RWPE2 (cell line): ENCODE measurements around the gene NAT10.
"Not testable (repeated sequence)": the region's sequence is repeated elsewhere in the genome, so short reads cannot be mapped to it uniquely, and the experiment has no call there.

Source experiments
- ATAC-seq: fragments of 200-7000 bp; cut with Tn5 transposase; 3 replicates; pipeline ENCODE4 v1.9.1; 2021; ENCODE audit warnings: low read depth
- DNase-seq: peaks from one replicate; pipeline ENCODE4 v3.0.0-alpha.2; 2020; ENCODE audit warnings: low spot score
- H3K27ac ChIP-seq: fragments of 450-650 bp; 2 replicates; pipeline ENCODE4 v1.5.1; 2017; ENCODE audit warnings: mild to moderate bottlenecking; ENCODE audit not compliant: poor library complexity, severe bottlenecking
- H3K27me3 ChIP-seq: fragments of 250-450 bp; sonication (Bioruptor Pico); 2 replicates; pipeline ENCODE4 v1.5.1; 2021; ENCODE audit warnings: mild to moderate bottlenecking, moderate library complexity; ENCODE audit not compliant: insufficient read depth, poor library complexity, severe bottlenecking
- H3K36me3 ChIP-seq: fragments of 250-450 bp; sonication (Bioruptor Pico); 2 replicates; pipeline ENCODE4 v1.5.1; 2020; ENCODE audit warnings: low read depth, mild to moderate bottlenecking, moderate library complexity
- H3K4me1 ChIP-seq: fragments of 250-450 bp; sonication (Bioruptor Pico); 2 replicates; pipeline ENCODE4 v1.5.1; 2021; ENCODE audit warnings: mild to moderate bottlenecking, moderate library complexity; ENCODE audit not compliant: insufficient read depth, poor library complexity, severe bottlenecking
- H3K4me3 ChIP-seq: fragments of 250-450 bp; sonication (Bioruptor Pico); 2 replicates; pipeline ENCODE4 v1.5.1; 2021; ENCODE audit warnings: mild to moderate bottlenecking, moderate library complexity; ENCODE audit not compliant: severe bottlenecking
- H3K9me3 ChIP-seq: fragments of 250-450 bp; sonication (Bioruptor Pico); 2 replicates; pipeline ENCODE4 v1.5.1; 2021; ENCODE audit warnings: mild to moderate bottlenecking, moderate library complexity; ENCODE audit not compliant: severe bottlenecking
- CTCF ChIP-seq: fragments of 450-650 bp; IDR thresholded peaks from one replicate; pipeline ENCODE4 v1.5.1; 2017; ENCODE audit warnings: mild to moderate bottlenecking, moderate library complexity; ENCODE audit not compliant: poor library complexity, severe bottlenecking

NAT10 gene

GRCh38 chr11:34086554-34087283 lies 18.7 kb upstream of the NAT10 start:
- Histone ChIP-seq H3K9me3 (no peaks in the 10 kb centered on the region), H3K4me3 (no peak overlapping the region), H3K4me1 (no peaks in the 10 kb centered on the region), H3K27me3 (no peaks in the 10 kb centered on the region), H3K27ac (no peak overlapping the region), H3K36me3 (peaks cover 100% of the 10 kb centered on the region)
- TF ChIP-seq CTCF: no peak
- no peak for ATAC-seq
- DNase-seq: no peak

GRCh38 chr11:34091825-34092224 lies 13.6 kb upstream of the NAT10 start:
- Histone ChIP-seq H3K9me3 (no peaks in the 10 kb centered on the region), H3K27ac (no peak overlapping the region), H3K4me3 (no peak overlapping the region), H3K36me3 (peaks cover 99% of the 10 kb centered on the region), H3K4me1 (no peaks in the 10 kb centered on the region), H3K27me3 (no peaks in the 10 kb centered on the region)
- no peak for ATAC-seq
- DNase-seq: no peak
- TF ChIP-seq CTCF: no peak

GRCh38 chr11:34094900-34095299 lies 10.5 kb upstream of the NAT10 start:
- H3K36me3 ChIP-seq: peaks cover 99% of the 10 kb centered on the region
- not testable (repeated sequence) for DNase-seq, H3K4me3 ChIP-seq, H3K27ac ChIP-seq, H3K9me3 ChIP-seq, H3K27me3 ChIP-seq, H3K4me1 ChIP-seq, ATAC-seq

GRCh38 chr11:34098813-34099212 lies 6.6 kb upstream of the NAT10 start:
- no peak overlapping the region for H3K4me3 ChIP-seq
- DNase-seq (no peak), ATAC-seq (no peak)
- no peak overlapping the region for H3K27ac ChIP-seq
- H3K27me3 ChIP-seq: no peaks in the 10 kb centered on the region
- peaks cover 80% of the 10 kb centered on the region for H3K36me3 ChIP-seq
- no peaks in the 10 kb centered on the region for H3K4me1 ChIP-seq
- H3K9me3 ChIP-seq: no peaks in the 10 kb centered on the region
- no peak for TF ChIP-seq CTCF

GRCh38 chr11:34104680-34105078 lies 750 bp upstream of the NAT10 start:
- H3K4me1 ChIP-seq: peaks cover 12% of the 10 kb centered on the region
- H3K9me3 ChIP-seq: no peaks in the 10 kb centered on the region
- no peak for ATAC-seq
- no peak for TF ChIP-seq CTCF
- H3K27me3 ChIP-seq: no peaks in the 10 kb centered on the region
- H3K36me3 ChIP-seq: peaks cover 47% of the 10 kb centered on the region
- H3K27ac ChIP-seq: peak overlapping the region; percentile 68
- no peak for DNase-seq
- H3K4me3 ChIP-seq: peak overlapping the region; percentile 69
